Measurements from ENCODE around the gene FEM1A.

Gene FEM1A

GRCh38 chr19:4806384-4806783, 14.8 kb downstream of the FEM1A start:
- ChIA-PET CTCF (no interaction called here), POLR2A (no interaction called here)
- no peak for DNase-seq (ENCODE audit: extremely low spot score)
- no peak for TF ChIP-seq BHLHE40 (IDR thresholded peaks at IDR 0.05; ENCODE audit: borderline replicate concordance)

GRCh38 chr19:4807188-4807587, 15.7 kb downstream of the FEM1A start:
- POLR2A ChIA-PET: no interaction called here
- no peak for DNase-seq (ENCODE audit: extremely low spot score)
- TF ChIP-seq FOXK2 (IDR thresholded peaks at IDR 0.05): no peak
- no peak for TF ChIP-seq TARDBP (IDR thresholded peaks at IDR 0.05)
- TF ChIP-seq LEF1 (IDR thresholded peaks at IDR 0.05; ENCODE audit: borderline replicate concordance): no peak
- no peak for TF ChIP-seq BHLHE40 (IDR thresholded peaks at IDR 0.05; ENCODE audit: borderline replicate concordance)
- TF ChIP-seq CTBP1 (IDR thresholded peaks at IDR 0.05; ENCODE audit: borderline replicate concordance): no peak
- no peak for TF ChIP-seq FOXA1 (IDR thresholded peaks at IDR 0.05)
- TF ChIP-seq ARNT (IDR thresholded peaks at IDR 0.05): no peak
- CTCF ChIA-PET: no interaction called here

GRCh38 chr19:4811328-4812131, 20.0 kb downstream of the FEM1A start:
- ChIA-PET CTCF (no interaction called here), POLR2A (no interaction called here)
- DNase-seq (ENCODE audit: extremely low spot score): peak; percentile 74
- no peak for TF ChIP-seq LEF1 (IDR thresholded peaks at IDR 0.05; ENCODE audit: borderline replicate concordance)
- peak; percentile 50; the same call in 1 of the 2 replicates for TF ChIP-seq ZNF384 (IDR thresholded peaks at IDR 0.05)

GRCh38 chr19:4814625-4815425, 23.3 kb downstream of the FEM1A start:
- ChIA-PET CTCF (interaction anchor here (1.1 kb wide), 1 partner anchor 37 kb away, joined by 5 read pairs; no protein-coding TSS in a partner anchor), POLR2A (no interaction called here)
- no peak for DNase-seq (ENCODE audit: extremely low spot score)
- TF ChIP-seq PKNOX1 (IDR thresholded peaks at IDR 0.05): no peak
- no peak for TF ChIP-seq ARNT (IDR thresholded peaks at IDR 0.05)
- no peak for TF ChIP-seq FOXK2 (IDR thresholded peaks at IDR 0.05)
- TF ChIP-seq HDGF (IDR thresholded peaks at IDR 0.05; ENCODE audit: borderline replicate concordance): no peak
- TF ChIP-seq LEF1 (IDR thresholded peaks at IDR 0.05; ENCODE audit: borderline replicate concordance): no peak
- no peak; the same call in none of the 2 replicates for TF ChIP-seq NFRKB (IDR thresholded peaks at IDR 0.05)

GRCh38 chr19:4815426-4816201, 24.1 kb downstream of the FEM1A start:
- peak; percentile 94 for DNase-seq (ENCODE audit: extremely low spot score)
- CTCF ChIA-PET: no interaction called here
- TF ChIP-seq HDGF (IDR thresholded peaks at IDR 0.05; ENCODE audit: borderline replicate concordance) (peak; percentile 32; the same call in 1 of the 2 replicates), L3MBTL2 (conservative IDR thresholded peaks at IDR 0.05) (peak; percentile 99), ZNF384 (IDR thresholded peaks at IDR 0.05) (no peak), NFRKB (IDR thresholded peaks at IDR 0.05) (no peak), ELF4 (IDR thresholded peaks at IDR 0.05) (peak; percentile 87)
- POLR2A ChIA-PET: no interaction called here

GRCh38 chr19:4816202-4816949, 24.8 kb downstream of the FEM1A start:
- TF ChIP-seq FOXA1 (IDR thresholded peaks at IDR 0.05): no peak
- TF ChIP-seq PKNOX1 (IDR thresholded peaks at IDR 0.05): no peak
- TF ChIP-seq LEF1 (IDR thresholded peaks at IDR 0.05; ENCODE audit: borderline replicate concordance): no peak
- no peak for TF ChIP-seq SP1 (IDR thresholded peaks at IDR 0.05)
- no peak for TF ChIP-seq FOXK2 (IDR thresholded peaks at IDR 0.05)
- TF ChIP-seq NFRKB (IDR thresholded peaks at IDR 0.05): no peak
- no peak for TF ChIP-seq HDGF (IDR thresholded peaks at IDR 0.05; ENCODE audit: borderline replicate concordance)
- no peak for TF ChIP-seq TARDBP (IDR thresholded peaks at IDR 0.05)
- no peak for TF ChIP-seq FOXM1 (IDR thresholded peaks at IDR 0.05; ENCODE audit: borderline replicate concordance)
- TF ChIP-seq ARNT (IDR thresholded peaks at IDR 0.05): no peak
- no peak for TF ChIP-seq SUZ12 (IDR thresholded peaks at IDR 0.05)
- no peak for TF ChIP-seq L3MBTL2 (conservative IDR thresholded peaks at IDR 0.05)
- TF ChIP-seq CTBP1 (IDR thresholded peaks at IDR 0.05; ENCODE audit: borderline replicate concordance): no peak
- TF ChIP-seq ZNF384 (IDR thresholded peaks at IDR 0.05): no peak
- TF ChIP-seq ELF4 (IDR thresholded peaks at IDR 0.05): no peak
- TF ChIP-seq BHLHE40 (IDR thresholded peaks at IDR 0.05; ENCODE audit: borderline replicate concordance): no peak
- ChIA-PET CTCF (interaction anchor here (0.6 to 1.1 kb wide), 2 partner anchors 24 to 47 kb away, joined by 3 to 5 read pairs; no protein-coding TSS in a partner anchor), POLR2A (no interaction called here)
- DNase-seq (ENCODE audit: extremely low spot score): no peak
